Measurements from ENCODE around the gene IGFN1.

IGFN1 gene

DNA sequence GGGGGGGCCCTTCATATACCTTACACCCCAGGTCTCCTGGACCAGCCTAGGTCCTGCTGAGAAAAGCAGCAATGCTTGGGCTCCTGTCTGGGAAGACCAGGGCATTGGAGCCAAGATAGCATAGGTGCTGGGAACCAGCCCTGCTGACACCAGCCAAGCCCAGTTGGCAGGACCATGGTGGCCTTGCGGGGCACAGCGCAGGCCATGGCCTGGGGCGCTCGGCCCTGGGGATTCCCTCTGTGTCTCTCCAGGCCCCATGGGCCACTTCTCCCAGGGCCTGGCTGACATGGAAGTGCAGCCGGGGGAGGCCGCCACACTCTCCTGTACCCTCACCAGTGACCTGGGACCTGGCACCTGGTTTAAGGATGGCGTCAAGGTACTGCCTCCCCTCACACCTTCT lies 23.3 kb downstream of the IGFN1 start:
- no peak overlapping the region for H3K27ac ChIP-seq
- TF ChIP-seq, protein P1, sequence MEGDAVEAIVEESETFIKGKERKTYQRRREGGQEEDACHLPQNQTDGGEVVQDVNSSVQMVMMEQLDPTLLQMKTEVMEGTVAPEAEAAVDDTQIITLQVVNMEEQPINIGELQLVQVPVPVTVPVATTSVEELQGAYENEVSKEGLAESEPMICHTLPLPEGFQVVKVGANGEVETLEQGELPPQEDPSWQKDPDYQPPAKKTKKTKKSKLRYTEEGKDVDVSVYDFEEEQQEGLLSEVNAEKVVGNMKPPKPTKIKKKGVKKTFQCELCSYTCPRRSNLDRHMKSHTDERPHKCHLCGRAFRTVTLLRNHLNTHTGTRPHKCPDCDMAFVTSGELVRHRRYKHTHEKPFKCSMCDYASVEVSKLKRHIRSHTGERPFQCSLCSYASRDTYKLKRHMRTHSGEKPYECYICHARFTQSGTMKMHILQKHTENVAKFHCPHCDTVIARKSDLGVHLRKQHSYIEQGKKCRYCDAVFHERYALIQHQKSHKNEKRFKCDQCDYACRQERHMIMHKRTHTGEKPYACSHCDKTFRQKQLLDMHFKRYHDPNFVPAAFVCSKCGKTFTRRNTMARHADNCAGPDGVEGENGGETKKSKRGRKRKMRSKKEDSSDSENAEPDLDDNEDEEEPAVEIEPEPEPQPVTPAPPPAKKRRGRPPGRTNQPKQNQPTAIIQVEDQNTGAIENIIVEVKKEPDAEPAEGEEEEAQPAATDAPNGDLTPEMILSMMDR (conservative IDR thresholded peaks at IDR 0.05), result no peak

DNA sequence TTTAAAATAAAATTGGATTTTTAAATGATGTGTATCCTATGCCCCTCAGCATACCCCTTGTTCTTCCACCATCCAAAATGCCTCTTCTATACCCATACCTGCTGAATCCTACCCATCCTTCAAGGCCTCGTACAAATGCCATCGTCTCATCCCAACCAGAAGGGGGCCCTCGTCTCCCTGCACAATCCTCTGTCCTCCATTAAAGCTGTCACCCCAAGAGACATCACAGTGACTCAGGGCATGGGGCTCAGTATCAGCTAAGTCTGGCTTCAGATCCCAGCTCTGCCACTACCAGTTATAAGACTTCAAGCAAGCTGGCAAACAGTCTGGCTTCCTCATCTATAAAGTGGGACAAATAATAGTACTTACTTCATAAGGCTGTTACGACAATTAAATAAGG lies 23.8 kb downstream of the IGFN1 start:
- H3K27ac ChIP-seq, result no peak overlapping the region
- TF ChIP-seq, protein P1 (conservative IDR thresholded peaks at IDR 0.05), result no peak

DNA sequence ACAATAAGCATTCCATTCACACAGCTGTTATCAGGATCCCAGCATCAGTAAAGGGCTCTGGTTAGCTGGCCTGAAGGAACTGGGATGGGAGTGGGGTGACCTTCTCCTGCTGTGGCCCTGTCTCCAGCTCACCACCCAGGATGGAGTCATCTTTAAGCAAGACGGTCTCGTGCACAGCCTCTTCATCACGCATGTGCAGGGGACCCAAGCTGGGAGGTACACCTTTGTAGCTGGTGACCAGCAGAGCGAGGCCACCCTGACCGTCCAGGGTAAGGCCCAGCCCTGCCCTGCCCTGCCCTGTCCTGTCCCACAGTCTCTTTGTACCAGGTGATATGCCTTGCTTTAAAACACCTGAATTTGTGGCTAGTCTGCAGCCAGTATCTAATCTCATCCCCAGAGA lies 24.3 kb downstream of the IGFN1 start:
- TF ChIP-seq, protein P1 (conservative IDR thresholded peaks at IDR 0.05), result no peak
- no peak overlapping the region for H3K27ac ChIP-seq

DNA sequence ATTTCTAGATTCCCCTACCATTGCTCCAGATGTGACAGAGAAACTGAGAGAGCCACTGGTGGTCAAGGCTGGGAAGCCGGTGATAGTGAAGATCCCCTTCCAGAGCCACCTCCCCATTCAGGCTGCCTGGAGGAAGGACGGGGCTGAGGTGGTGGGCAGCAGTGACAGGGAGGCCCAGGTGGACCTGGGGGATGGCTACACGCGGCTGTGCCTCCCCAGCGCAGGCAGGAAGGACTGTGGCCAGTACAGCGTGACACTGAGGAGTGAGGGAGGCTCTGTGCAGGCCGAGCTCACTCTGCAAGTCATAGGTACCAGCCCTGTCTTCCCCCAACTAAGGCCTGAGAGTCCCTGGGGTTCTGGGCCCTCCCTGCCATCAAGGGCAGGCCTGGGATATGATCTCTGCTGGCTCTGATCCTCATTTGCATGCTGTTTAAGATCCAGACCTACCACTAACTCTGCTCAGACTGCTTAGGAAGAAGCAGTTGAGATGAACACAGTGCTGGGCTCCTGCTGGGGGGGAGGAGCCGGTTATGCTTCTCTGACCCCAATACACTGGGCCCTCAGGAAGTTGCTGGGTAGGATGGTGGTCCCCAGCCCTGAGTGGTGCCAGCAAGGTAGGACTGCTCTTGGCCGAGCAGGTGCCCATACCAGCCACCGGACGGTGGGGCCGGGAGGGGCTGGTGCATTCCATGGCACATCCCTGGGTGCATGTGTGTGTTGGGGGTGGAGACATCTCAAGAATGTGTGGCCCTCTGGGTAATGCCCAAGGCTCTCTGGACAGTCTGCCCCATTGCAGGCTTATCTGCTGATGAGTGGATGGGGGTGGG lies 25.1 kb downstream of the IGFN1 start:
- H3K27ac ChIP-seq, result no peak overlapping the region
- TF ChIP-seq, protein P1 (conservative IDR thresholded peaks at IDR 0.05), result no peak

DNA sequence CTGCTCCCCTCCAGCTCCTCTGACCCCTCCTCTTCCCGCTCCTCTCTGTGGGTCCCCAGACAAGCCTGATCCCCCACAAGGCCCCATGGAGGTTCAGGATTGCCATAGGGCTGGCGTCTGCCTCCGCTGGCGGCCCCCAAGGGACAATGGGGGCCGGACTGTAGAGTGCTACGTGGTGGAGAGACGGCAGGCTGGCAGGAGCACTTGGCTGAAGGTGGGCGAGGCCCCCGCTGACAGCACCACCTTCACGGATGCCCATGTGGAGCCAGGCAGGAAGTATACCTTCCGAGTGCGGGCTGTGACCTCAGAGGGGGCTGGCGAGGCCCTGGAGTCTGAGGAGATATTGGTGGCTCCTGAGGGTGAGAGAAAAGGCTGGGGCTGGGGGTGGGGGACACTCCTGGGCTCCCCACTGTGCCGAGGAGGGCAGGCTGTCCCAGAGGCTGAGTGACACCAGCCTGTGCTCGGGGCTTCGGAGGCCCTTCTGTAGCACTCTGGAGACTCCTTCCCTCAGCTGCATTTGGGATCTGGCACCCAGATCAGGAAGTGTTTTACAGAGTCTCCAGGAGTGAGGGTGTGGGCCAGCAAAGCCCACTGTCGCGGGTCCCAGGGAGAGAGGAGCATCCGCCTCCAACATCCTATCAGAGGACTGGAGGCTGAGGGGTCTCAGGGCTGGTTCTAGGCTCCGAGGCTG lies 25.9 kb downstream of the IGFN1 start:
- TF ChIP-seq, protein P1 (conservative IDR thresholded peaks at IDR 0.05), result no peak
- no peak overlapping the region for H3K27ac ChIP-seq

DNA sequence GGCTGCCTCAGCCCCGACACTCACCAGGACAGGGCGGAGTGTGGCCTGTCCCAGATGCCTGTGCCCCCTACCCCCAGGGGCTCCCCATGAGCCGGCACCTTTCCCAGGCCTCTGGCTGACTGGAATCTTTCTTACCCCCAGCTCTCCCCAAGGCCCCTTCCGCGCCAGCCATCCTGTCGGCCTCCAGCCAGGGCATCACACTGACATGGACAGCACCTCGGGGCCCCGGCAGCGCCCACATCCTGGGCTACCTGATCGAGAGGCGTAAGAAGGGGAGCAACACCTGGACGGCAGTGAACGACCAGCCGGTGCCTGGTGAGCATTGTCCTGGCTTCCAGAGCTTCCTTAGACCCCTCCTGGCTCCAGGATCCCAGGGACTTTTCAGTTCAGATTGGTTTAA lies 26.5 kb downstream of the IGFN1 start:
- H3K27ac ChIP-seq, result no peak overlapping the region
- TF ChIP-seq, protein P1 (conservative IDR thresholded peaks at IDR 0.05), result no peak

DNA sequence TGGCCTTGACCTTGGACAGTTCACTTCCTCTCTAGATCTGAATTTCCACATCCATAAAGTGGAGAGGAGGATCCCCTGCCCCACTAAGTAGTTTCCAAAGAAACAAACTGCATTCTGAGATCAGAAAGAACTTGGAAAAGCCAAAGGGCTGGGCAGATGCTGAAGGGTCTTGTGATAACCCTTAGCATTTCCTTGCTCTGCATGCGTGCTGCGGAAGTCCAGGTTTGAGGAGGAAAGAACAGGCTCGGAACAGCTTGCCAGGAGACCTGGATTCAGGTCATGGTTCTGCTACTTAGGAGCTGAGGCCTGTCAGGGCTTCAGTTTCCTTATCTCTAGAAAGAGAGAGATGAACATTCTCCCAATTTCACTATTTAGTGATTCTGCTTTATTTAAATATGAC lies 27.2 kb downstream of the IGFN1 start:
- TF ChIP-seq, protein P1 (conservative IDR thresholded peaks at IDR 0.05), result no peak
- no peak overlapping the region for H3K27ac ChIP-seq
